Spleen (tissue), 7 donors: Measurements from ENCODE around the gene TIE1.

Source experiments
- POLR2A ChIP-seq, 3 donors: fragments of 450-650 bp; IDR thresholded peaks; one replicate each; pipeline ENCODE4 v1.5.1; 2017; ENCODE audit warnings: antibody characterized with exemption in 3 of 3, mild to moderate bottlenecking in 1 of 3
- POLR2AphosphoS5 ChIP-seq, 3 donors: sonication (generic); formaldehyde crosslinking; IDR thresholded peaks; one replicate each; pipeline ENCODE4 v1.5.1; 2017; ENCODE audit warnings: antibody characterized with exemption in 3 of 3
- TF ChIP-seq, protein P1 (sequence below), 11 experiments: fragments of 200-600 bp in 7 of 11; fragments of 450-650 bp in 4 of 11; sonication (generic) in 4 of 11; IDR thresholded peaks in 8 of 11; conservative IDR thresholded peaks in 3 of 11; 1 replicate in 7 of 11; 2 replicates in 4 of 11; pipeline versions ENCODE4 v1.4.0 to v1.8.0; 2016 to 2021; ENCODE audit warnings: antibody characterized with exemption in 11 of 11, inconsistent platforms in 4 of 11, mild to moderate bottlenecking in 1 of 11
- donor health status: DM: no; HTN: no; CAD: no; lungs with moderate emphysema.
- donor health status: DM: no; HTN: no; CAD: no.
- donor health status: DM: no; HTN: no; CAD: no.

DNA sequence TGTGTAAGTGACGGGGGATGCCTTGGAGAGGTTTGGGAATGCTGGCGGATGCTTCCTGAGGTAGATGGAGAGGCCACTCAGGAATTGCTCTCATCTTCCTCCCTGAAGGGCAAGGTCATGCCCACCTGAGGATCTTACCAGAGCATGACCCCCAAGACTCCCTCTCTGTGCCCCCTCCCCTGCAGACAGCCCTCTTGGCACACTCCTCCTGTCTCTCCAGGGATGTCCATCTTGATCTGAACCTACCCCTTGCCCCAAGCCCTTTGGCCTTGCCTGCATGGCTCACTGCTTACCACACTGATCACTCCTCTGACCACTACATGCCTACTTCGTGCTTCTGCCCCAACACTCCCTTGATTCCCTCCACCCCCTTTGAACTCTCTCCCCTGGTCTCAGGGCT is 19.0 kb downstream of the TIE1 start:
- TF ChIP-seq, protein P1, sequence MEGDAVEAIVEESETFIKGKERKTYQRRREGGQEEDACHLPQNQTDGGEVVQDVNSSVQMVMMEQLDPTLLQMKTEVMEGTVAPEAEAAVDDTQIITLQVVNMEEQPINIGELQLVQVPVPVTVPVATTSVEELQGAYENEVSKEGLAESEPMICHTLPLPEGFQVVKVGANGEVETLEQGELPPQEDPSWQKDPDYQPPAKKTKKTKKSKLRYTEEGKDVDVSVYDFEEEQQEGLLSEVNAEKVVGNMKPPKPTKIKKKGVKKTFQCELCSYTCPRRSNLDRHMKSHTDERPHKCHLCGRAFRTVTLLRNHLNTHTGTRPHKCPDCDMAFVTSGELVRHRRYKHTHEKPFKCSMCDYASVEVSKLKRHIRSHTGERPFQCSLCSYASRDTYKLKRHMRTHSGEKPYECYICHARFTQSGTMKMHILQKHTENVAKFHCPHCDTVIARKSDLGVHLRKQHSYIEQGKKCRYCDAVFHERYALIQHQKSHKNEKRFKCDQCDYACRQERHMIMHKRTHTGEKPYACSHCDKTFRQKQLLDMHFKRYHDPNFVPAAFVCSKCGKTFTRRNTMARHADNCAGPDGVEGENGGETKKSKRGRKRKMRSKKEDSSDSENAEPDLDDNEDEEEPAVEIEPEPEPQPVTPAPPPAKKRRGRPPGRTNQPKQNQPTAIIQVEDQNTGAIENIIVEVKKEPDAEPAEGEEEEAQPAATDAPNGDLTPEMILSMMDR (IDR thresholded peaks at IDR 0.05 in 8 of 11, conservative IDR thresholded peaks at IDR 0.05 in 3 of 11) = no peak
- TF ChIP-seq POLR2A (IDR thresholded peaks at IDR 0.05) = no peak
- TF ChIP-seq POLR2AphosphoS5 (IDR thresholded peaks at IDR 0.05) = no peak
